ENCODE data around the gene UBE2S. TPM values are rescaled to one million over a fixed set of nuclear protein-coding genes. Genes with fewer than 3 reads are reported as not detected.
"Not testable (repeated sequence)": the region's sequence is repeated elsewhere in the genome, so short reads cannot be mapped to it uniquely, and the experiment has no call there.

Gene UBE2S
- total RNA-seq, 2 donors from 2014 or later: 6.5 to 7.9 TPM

DNA sequence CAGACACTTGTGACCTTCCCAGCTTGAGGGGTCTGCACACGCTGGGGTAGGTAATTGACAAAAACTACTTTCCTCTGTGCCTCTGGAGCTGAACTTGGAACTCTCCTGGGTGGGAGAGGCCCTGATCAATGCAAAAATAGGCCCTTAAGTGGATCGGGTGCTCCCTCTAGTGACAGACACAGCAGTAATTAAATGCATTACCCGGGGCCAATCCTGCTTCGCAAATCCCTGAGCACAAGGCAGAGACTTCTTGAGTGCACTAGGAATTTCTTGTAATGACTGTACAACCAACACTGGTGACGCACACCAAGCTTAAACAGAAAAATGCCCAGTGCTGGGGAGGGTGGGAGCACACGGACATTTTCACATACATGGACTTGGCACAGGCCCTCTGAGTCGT, 10.6 kb upstream of the UBE2S start:
- Histone ChIP-seq H3K27me3 (no peaks in the 10 kb centered on the region), H3K27ac (no peak overlapping the region), H3K36me3 (replicated peaks in 1 of 2; ENCODE audit: insufficient read depth in 1 of 2, low read depth in 2 of 2) (no peaks in the 10 kb centered on the region), H3K9me3 (no peaks in the 10 kb centered on the region), H3K4me3 (no peak overlapping the region), H3K4me1 (no peaks in the 10 kb centered on the region)
- TF ChIP-seq, protein P1, sequence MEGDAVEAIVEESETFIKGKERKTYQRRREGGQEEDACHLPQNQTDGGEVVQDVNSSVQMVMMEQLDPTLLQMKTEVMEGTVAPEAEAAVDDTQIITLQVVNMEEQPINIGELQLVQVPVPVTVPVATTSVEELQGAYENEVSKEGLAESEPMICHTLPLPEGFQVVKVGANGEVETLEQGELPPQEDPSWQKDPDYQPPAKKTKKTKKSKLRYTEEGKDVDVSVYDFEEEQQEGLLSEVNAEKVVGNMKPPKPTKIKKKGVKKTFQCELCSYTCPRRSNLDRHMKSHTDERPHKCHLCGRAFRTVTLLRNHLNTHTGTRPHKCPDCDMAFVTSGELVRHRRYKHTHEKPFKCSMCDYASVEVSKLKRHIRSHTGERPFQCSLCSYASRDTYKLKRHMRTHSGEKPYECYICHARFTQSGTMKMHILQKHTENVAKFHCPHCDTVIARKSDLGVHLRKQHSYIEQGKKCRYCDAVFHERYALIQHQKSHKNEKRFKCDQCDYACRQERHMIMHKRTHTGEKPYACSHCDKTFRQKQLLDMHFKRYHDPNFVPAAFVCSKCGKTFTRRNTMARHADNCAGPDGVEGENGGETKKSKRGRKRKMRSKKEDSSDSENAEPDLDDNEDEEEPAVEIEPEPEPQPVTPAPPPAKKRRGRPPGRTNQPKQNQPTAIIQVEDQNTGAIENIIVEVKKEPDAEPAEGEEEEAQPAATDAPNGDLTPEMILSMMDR (IDR thresholded peaks at IDR 0.05): peak; percentile 42 to 82 (median 76)
- no peak for TF ChIP-seq POLR2A (IDR thresholded peaks at IDR 0.05)
- 0 to 22% methylated on average over 2 to 7 of the region's 7 CpGs for WGBS, 2 donors
- intact Hi-C loops (cut with DNase I): loop anchor here (5.0 kb wide), 1 partner anchor 281 kb away; no protein-coding TSS in a partner anchor
- DNase-seq: peak; percentile 59 to 75 (median 67)
- peak; percentile 82 for ATAC-seq

DNA sequence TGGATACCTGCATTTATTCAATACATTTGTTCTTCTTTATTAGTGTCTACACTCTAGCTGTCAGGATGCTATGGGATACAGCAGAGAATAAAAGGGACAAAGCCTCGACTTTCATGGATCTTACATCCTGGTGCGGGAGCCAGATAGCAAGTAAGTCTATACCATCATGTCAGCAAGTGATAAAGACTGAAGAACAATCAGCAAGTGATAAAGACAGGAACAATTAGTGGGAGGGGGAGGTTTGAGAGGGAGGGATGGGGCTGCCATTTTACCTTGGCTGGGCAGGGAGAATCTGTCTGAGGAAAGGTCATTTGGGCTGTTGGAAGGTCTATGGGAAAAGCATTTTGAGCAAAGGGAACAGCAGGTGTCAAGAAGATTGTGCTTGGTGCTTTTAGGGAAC, 2.6 kb upstream of the UBE2S start:
- DNase-seq (no peak), ATAC-seq (no peak)
- TF ChIP-seq POLR2A (IDR thresholded peaks at IDR 0.05): no peak
- TF ChIP-seq, protein P1 (IDR thresholded peaks at IDR 0.05): no peak
- no peaks in the 10 kb centered on the region for H3K9me3 ChIP-seq
- H3K4me1 ChIP-seq: peaks cover 13% of the 10 kb centered on the region
- no peaks in the 10 kb centered on the region for H3K36me3 ChIP-seq (replicated peaks in 1 of 2; ENCODE audit: insufficient read depth in 1 of 2, low read depth in 2 of 2)
- 93 to 95% methylated on average over 2 of the region's 2 CpGs for WGBS, 2 donors
- H3K4me3 ChIP-seq: no peak overlapping the region
- intact Hi-C loops (cut with DNase I): no loop called here
- no peaks in the 10 kb centered on the region for H3K27me3 ChIP-seq
- H3K27ac ChIP-seq: no peak overlapping the region

DNA sequence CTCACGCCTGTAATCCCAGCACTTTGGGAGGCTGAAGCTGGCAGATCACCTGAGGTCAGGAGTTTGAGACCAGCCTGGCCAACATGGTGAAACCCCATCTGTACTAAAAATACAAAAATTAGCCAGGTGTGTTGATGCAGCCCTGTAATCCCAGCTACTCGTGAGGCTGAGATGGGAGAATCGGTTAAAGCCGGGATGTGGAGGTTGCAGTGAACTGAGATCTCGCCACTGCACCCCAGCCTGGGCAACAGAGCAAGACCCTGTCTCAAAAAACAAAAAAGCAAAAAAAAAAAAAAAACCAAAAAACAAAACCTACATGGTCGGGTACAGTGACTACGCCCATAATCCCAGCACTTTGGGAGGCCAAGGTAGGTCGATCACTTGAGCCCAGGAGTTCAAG, 1.6 kb upstream of the UBE2S start:
- DNase-seq; H3K27ac ChIP-seq; H3K36me3 ChIP-seq (replicated peaks in 1 of 2; ENCODE audit: insufficient read depth in 1 of 2, low read depth in 2 of 2); H3K9me3 ChIP-seq; ATAC-seq; H3K27me3 ChIP-seq; intact Hi-C loops (cut with DNase I); H3K4me3 ChIP-seq: not testable (repeated sequence)
- WGBS, 2 donors: 87 to 95% methylated on average over 7 to 8 of the region's 8 CpGs
- H3K4me1 ChIP-seq: peaks cover 13% of the 10 kb centered on the region

DNA sequence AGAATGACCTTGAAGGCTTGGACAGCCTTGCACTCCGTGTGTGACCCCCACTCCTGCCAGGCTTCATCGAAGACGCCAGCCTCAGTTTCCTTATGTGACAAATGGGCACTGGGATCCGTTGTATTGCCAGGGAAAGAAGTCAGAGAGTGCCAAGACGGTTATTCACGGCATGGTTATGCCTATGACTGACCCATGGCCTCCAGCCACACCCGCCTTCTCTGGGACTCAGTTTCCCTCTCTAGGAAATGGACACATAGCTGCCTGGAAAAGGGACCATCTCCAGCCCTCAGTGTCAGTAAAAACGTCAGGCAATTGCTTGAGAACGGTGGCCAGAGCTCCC, 915 bp upstream of the UBE2S start:
- no peak overlapping the region for H3K4me3 ChIP-seq
- TF ChIP-seq POLR2A (IDR thresholded peaks at IDR 0.05): no peak
- TF ChIP-seq, protein P1 (IDR thresholded peaks at IDR 0.05): peak in 1 of 7 experiments; percentile 5

DNA sequence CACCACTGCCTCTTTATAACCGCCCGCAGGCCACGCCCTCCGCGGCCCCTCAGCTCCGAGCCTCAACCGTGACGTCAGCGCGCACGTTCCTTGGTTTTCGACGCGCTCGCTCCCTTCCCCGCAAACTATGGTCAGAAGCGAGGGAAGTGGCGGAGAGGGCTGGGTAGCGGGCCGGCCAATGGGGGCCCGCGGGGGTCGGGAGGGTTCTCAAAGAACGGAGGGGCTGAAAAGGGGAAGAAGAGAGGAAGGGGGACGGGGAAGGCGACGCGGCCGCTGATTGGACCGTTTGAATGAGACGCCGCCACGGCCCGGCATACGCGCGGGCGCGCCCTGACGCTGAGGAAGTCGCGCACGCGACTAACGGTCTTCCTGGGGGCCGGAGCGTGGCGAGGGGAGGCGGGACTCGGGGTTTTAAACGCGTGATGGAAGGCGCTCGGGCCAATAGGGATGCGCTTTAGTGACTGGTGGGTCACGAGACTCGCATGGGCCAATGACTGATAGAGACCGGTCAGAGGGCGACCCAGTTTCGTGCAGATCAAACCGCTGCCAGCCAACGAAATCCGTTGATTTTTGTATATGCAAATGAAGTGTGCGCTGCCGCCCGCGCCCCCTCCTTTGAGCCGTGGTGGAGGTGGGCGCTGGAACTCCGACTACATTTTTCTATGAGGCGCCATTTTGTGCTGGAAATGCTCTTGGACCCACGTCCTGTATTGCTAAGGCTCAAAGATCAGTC, 378 bp upstream of the UBE2S start:
- Histone ChIP-seq H3K27ac (peak overlapping the region; percentile 93 to 100 (median 98)), H3K4me1 (peaks cover 13% of the 10 kb centered on the region), H3K4me3 (peak overlapping the region; percentile 69 to 76), H3K27me3 (no peaks in the 10 kb centered on the region), H3K36me3 (replicated peaks in 1 of 2; ENCODE audit: insufficient read depth in 1 of 2, low read depth in 2 of 2) (no peaks in the 10 kb centered on the region), H3K9me3 (no peaks in the 10 kb centered on the region)
- intact Hi-C loops (cut with DNase I): no loop called here
- ATAC-seq (peak; percentile 95), DNase-seq (peak; percentile 97 to 99 (median 98))
- peak in 1 of 3 donors; percentile 87 for TF ChIP-seq POLR2A (IDR thresholded peaks at IDR 0.05)
- TF ChIP-seq, protein P1 (IDR thresholded peaks at IDR 0.05): no peak
- 0% methylated on average over 46 to 72 of the region's 72 CpGs for WGBS, 2 donors

More for the DNA sequence above, 915 bp upstream of the UBE2S start:
- H3K27me3 ChIP-seq: no peaks in the 10 kb centered on the region
- 53 to 57% methylated on average over 9 of the region's 9 CpGs for WGBS, 2 donors
- intact Hi-C loops (cut with DNase I): no loop called here
- ATAC-seq (no peak), DNase-seq (no peak)
- H3K9me3 ChIP-seq: no peaks in the 10 kb centered on the region
- no peaks in the 10 kb centered on the region for H3K36me3 ChIP-seq (replicated peaks in 1 of 2; ENCODE audit: insufficient read depth in 1 of 2, low read depth in 2 of 2)
- peaks cover 13% of the 10 kb centered on the region for H3K4me1 ChIP-seq
- H3K27ac ChIP-seq: peak overlapping the region; percentile 93 to 100 (median 98)

Data from body of pancreas (tissue), 4 donors.